NCI-H187 (cell line): ENCODE data around the gene CAPN1.
"Not testable (repeated sequence)": the region's sequence is repeated elsewhere in the genome, so short reads cannot be mapped to it uniquely, and the experiment has no call there.

Experiments used
- DNase-seq, 2 experiments: peaks; one replicate each; lab custom pipeline; 2025; lab: John Stamatoyannopoulos, UW

Gene CAPN1

DNA sequence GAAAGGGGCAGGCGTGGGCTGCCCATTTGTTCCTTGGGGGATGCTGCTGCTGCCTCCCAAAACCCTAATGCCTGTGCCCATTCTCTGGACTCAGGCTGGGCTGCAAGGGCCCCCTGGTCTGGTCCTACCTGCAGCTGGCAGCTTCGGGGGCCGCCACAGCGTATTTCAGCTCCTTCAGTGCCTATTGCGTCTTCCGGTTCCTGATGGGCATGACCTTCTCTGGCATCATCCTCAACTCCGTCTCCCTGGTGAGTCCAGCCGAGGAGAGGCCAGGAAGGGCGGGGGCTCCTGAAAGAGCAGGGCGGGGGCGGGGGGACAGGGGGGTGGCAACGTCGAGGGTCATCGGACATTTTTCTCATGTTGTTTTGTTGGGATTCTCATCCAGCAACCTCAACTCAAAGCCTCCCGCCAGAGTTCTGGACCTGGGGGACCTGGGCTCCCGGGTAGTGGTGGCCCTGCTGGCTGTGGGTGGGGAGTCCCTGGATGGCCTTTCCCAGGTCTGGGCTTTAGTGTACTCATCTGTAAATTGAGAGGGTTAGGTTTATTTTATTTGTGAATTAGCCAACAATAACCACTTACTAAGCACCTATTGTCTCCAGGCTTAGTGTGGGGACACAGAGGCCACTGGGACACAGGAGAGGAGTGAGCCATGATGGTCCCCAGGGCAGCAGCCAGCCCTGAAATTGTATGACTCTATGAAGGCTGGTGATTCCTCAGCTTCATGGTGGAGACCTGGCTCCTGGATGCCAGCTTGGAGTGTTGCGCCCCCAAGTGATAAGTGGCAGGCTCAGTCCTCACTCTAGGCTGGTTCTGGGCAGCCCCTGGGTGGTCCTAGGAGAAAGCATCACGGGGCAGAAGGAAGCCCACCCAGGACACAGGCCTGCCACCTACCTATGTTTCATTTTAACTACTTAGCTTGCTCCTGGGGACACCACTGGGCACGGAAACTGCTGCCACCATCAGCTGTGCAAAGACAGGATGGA, 36.0 kb downstream of the CAPN1 start:
- DNase-seq = no peak

DNA sequence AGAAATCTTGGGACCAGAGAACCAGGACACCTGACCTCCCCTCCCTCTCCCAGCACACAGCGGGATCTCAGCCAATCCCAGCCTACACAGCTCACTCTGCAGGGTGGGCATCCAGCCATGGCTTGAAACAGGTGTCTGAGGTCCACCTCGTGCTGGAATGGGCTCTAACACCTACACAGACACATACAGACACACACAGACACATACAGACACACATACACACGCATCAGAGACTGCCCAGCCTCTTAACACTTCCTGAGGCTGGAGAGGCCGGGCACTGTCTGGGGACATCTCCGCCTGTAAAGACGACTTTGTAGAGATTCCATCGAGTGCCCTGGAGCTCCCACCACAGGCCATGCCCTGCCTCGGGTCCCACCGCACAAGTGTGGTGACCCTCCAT, 36.7 kb downstream of the CAPN1 start:
- no peak for DNase-seq

- no peak for DNase-seq
Observed at GRCh38 chr11:65219930-65220213, 38.1 kb downstream of the CAPN1 start.

- DNase-seq = no peak
Observed at GRCh38 chr11:65221026-65221425, 39.3 kb downstream of the CAPN1 start.

DNA sequence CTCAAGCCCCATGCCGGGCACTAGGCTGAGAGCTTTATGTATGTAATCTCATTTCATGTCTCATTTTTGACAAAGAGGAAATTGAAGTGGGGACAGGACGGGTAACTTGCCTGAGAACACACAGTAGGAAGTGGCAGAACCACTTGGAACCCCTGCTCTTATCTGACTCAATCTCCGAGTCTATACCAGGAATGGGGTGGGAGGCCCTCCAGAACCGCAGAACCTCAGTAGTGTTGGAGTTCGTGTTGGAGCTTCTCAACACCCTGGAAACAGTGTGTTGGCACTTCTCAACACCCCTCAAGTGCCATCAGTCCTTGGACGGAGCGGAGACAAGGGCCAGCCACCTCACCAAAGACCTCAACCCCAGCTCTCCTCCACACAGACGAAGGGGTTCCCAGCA, 41.3 kb downstream of the CAPN1 start:
- no peak for DNase-seq

- DNase-seq = no peak
Observed at GRCh38 chr11:65224930-65225278, 43.2 kb downstream of the CAPN1 start.

GRCh38 chr11:65225279-65226102, 43.8 kb downstream of the CAPN1 start:
- DNase-seq = no peak

GRCh38 chr11:65226103-65226442, 44.3 kb downstream of the CAPN1 start:
- DNase-seq = no peak

DNA sequence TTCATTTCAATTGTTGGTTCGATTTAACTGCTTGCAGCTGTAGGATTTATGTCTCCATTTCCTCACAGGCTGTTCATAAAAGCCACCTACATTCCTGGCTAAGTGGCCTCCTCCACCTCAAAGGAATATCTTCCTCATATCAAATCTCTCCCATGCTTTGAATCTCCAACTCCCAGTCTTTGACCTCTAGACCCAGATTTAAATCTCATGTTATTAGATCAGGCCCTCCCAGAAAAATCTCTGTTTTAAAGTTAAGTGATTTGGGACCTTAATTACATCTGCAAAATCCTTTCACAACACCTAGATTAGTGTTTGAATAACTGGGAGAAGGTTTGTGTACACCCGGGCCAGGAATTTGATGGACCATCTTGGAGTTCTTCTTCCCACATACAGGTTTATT, 46.2 kb downstream of the CAPN1 start:
- no peak for DNase-seq

GRCh38 chr11:65236194-65237059, 54.7 kb downstream of the CAPN1 start:
- DNase-seq = no peak

GRCh38 chr11:65238302-65238701, 56.6 kb downstream of the CAPN1 start:
- DNase-seq = not testable (repeated sequence)

DNA sequence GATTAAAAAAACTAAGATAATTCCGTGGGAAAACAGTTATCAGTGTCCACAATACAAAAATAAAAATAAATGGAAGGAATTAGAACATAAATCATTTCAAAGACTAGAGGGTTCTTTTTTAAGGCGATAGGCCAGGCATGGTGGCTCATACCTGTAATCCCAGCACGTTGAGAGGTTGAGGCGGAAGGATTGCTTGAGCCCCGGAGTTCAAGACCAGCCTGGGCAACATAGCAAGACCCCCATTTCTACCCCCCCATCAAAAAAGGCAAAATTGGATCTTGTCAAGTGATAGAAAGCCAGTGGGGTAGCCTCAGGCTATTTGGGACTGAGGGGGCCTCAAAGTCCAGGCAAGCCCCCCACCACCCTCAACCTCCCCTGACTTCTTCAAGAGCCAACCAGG, 59.4 kb downstream of the CAPN1 start:
- no peak for DNase-seq

- DNase-seq = no peak
Observed at GRCh38 chr11:65241692-65242091, 60.0 kb downstream of the CAPN1 start.

DNA sequence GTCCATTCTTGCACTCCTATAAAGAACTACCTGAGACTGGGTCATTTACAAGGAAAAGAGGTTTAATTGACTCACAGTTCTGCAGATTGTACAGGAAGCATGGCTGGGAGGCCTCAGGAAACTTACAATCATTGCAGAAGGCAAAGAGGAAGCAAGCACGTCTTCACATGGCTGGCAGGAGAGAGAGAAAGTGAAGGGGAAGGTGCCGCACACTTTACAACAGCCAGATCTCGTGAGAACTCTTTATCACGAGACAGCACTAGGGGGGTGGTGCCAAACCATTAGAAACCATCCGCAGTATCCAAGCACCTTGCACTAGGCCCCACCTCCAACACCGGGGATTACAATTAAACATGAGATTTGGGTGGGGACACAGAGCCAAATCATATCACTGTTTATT, 60.7 kb downstream of the CAPN1 start:
- DNase-seq = peak; percentile 47 to 51

GRCh38 chr11:65243797-65244196, 62.1 kb downstream of the CAPN1 start:
- DNase-seq = no peak

GRCh38 chr11:65245046-65245445, 63.3 kb downstream of the CAPN1 start:
- not testable (repeated sequence) for DNase-seq

GRCh38 chr11:65246506-65246905, 64.8 kb downstream of the CAPN1 start:
- DNase-seq = no peak

DNA sequence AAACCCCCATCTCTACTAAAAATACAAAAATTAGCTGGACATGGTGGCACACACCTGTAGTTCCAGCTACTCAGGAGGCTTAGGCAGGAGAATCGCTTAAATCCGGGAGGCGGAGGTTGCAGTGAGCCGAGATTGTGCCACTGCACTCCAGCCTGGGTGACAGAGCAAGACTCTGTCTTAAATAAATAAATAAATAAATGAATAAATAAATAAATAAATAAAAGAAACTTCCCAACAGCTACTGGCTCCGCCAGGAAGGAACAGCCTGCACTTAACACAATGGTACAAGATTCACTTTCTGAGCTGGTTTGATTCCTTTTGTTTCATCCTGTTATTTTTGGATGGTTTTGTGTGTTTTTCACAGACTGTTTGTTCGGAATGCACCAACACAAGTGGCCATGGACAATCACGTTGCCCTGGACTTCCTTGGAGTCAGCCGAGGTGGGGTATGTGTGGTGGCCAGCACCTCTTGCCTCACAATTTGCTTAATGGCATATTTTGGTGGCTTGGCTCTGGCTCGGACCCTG, 66.5 kb downstream of the CAPN1 start:
- not testable (repeated sequence) for DNase-seq

DNA sequence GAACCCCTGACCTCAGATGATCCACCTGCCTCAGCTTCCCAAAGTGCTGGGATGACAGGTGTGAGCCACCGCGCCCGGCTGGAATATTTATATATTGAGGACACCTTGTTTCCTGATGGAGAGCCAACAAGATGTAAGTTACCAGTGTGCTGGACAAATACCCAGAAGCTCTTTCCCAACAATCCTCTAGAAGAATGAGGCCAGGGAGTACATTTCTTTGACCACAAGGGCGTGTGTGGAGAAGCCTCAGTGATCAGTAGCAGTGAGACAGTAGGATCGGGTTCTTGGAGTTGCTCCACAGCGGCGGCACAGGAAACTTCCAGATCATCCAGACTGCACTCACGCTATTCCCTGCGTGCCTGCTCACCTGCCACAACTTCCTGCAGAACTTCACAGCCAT, 69.7 kb downstream of the CAPN1 start:
- no peak for DNase-seq

DNA sequence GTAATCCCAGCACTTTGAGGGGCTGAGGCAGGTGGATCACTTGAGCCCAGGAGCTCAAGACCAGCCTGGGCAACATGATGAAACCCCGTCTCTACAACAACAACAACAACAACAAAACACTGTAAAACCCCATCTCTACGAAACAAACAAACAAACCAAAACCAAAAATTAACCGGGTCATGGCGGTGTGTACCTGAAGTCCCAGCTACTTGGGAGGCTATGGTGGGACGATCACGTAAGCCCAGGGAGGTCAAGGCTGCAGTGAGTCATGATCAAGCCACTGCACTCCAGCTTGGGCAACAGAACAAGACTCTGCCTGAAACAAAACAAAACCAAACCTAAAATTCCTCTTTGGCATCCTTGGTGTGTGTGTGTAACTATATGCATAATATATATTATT, 73.0 kb downstream of the CAPN1 start:
- DNase-seq = no peak

GRCh38 chr11:65258988-65259387, 77.3 kb downstream of the CAPN1 start:
- no peak for DNase-seq

- DNase-seq = no peak
Observed at GRCh38 chr11:65260302-65260701, 78.6 kb downstream of the CAPN1 start.
